Inferior parietal cortex (tissue), 1 donor: ENCODE results near the gene FGF3.

Experiments used
- DNase-seq: peaks from one replicate; pipeline ENCODE4 v3.0.0-alpha.2; 2016; ENCODE audit errors: extremely low spot score

Gene FGF3

DNA sequence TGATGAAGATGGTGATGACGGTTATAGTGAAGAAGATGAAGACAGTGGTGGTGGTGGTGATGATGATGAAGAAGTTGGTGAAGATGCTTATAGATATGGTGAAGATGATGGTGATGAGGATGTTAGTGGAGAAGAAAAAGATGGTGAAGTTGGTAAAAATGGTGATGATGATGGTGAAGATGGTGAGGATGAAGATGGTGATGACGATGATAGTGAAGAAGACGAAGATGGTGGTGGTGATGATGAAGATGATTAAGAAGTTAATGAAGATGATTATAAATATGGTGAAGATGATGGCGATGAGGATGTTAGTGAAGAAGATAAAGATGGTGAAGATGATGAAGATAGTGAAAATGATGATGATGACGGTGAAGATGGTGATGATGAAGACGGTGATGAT, 25.2 kb upstream of the FGF3 start:
- DNase-seq, result no peak

DNA sequence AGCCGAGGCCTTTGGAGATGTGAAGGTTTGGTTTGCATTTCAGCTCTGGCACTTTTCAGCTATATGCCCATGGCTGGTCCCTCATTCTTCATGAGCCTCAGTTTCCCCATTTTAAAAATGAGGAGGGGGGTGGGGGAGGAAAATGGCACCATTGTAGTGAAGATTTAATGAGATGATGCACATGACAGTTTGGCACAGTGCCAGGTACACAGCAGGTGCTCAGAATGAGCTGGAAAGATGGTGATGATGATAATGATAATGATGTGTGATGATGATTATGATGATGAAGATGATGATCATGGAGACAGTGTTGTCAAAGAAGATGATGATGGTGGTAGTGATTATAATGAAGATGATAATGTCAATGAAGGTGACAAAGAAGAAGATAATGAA, 24.3 kb upstream of the FGF3 start:
- no peak for DNase-seq

DNA sequence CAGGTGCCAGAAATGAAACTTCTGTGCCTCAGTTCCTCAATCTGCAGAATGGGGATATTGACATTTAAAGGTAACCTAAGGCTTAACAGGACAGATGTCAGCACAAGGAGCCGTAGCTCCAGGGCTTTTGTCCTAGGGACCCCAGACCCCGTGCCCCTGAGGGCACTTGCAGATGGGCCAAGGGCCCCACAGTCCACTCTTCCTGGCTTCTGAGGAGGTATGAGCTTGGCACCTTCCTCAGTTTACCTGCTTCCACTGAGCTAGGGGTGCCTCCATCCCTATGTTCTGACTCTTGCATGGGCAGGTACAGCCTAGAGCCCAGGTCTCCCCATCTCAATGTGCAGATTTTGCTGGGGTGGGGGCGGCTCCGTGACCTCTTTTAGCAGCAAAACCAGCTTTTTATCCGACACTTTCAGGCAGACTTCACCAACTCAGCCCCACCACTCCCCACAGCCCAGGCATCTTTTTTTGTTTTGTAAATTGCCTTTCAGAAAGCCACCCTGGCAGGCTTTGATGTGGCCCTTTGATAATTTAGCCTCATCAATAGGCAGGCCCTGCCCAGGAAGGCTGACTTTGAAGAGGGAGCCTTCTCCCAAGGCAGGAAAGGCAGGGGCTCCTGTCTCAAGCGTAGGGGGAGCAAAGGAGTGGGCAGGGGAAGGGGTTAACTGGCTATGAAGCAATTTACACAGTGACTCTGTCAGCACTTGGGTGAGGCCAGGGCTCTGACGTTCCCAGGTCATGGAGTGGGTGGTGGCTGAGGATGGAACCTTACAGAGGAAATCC, 23.7 kb upstream of the FGF3 start:
- DNase-seq, result no peak

DNA sequence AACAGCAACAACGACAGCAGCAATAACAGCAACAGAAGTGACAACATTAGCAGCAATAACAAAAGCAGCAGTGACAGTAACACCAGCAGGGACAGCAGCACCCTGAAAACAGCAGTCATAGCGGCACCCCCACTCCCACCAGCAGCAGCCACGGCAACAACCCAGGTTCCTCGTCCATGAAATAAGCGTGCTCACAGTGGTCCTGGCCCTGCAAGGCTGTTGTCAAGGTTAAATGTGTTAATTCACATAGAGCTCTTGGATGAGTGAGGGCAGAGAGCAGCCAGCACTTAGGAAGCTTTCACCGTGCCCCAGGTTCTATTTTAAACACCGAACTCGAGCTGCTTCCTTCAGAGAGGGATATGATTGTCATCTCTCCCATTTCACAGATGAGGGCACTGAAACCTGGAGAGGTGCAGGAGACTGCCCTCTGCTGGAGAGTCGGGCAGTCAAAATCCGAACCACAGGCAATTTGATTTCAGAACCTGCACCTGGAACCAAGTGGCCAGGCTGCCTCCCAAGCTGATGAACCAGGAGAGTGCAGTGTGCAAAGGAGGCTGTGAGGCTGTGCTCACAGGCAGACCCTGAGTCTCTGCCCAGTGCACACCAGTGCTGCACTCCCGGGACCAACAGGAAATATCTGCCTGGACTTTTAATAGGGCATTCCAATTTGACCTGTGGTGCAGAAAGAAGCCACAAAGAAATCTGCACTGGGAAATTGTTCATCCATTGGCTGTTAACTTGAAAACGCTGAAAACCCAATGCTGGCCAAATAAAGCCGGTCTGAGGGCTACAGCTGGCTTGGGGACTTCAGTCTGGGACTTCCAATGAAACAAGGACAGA, 22.9 kb upstream of the FGF3 start:
- DNase-seq, result no peak

DNA sequence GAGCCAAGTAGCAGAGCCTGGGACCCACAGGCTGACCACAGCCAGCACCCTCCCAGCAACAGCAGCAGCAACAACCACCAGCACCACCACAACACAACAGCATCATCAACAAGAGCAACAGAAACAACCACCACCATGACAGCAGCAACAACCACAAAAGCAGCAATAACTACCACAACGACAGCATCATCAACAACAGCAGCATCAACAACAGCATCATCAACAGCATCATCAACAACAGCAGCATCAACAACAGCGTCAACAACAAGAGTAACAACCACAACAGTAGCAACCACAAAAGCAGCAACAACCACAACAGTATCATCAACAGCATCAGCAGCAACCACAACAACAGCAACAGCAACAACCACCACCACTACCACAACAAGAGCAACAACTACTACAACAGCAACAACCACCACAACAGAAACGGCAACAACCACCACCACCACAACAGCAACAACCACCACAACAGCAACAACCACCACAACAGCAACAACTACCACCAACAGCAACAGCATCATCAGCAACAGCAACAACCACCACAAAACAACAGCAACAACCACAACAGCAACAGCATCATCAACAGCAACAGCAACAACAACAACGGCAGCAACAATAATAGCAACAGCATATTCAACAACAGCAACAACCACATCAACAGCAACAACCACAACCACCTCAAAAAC, 22.1 kb upstream of the FGF3 start:
- DNase-seq, result no peak

DNA sequence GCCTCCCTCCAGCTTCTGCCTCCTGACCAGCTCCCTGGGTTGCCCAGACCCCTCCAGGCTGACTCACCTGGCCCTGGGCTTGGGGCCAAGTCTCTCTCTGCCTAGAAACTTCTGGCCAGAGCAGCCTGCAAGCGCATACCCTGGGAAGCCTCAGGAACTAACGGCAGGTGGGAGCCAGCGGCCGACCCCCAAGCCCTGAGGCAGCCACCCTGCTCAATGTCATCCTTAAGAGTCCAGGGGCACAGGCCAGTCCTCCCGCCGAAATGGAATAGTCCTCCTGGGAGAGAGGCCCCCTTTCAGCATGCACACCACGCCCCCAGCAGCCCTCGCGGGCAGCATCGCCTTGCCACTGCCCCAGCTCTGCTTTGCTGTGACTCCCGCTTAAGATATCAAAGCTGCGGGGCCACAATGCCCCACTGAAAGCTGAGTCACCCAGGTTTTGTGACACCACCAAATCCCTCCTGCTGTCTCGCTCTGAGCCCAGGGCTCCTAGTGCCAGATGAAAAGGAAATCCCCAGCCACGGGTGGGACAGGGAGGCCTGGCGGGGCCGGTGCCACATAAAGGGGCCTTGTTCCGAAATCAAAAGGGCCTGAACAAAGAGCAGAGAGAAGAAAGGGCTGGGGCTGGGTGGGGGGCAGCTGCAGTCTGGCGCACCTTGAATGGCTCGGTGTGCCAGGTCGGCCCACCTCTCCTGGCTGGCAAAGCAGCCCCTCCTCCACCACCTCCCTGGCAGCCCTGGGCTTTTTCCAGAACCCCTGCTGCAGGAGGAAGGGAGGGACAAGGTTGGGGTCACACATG, 21.4 kb upstream of the FGF3 start:
- no peak for DNase-seq

DNA sequence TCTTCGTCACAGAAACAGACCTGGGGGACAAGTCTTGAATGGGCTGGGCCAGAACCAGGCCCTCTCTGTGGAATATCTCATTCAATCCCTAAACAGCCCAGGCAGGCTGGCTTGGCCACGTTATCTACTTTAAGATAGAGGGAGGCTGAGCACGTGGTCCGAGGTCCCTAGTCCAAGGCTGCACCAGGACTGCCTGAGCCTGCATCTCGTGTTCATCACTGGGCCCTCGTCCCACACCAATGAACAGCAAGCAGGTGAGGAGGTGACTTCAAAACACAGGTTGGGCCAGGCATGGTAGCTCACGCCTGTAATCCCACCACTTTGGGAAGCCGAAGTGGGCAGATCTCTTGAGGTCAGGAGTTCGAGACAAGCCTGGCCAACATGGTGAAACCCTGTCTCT, 20.3 kb upstream of the FGF3 start:
- DNase-seq, result no peak

DNA sequence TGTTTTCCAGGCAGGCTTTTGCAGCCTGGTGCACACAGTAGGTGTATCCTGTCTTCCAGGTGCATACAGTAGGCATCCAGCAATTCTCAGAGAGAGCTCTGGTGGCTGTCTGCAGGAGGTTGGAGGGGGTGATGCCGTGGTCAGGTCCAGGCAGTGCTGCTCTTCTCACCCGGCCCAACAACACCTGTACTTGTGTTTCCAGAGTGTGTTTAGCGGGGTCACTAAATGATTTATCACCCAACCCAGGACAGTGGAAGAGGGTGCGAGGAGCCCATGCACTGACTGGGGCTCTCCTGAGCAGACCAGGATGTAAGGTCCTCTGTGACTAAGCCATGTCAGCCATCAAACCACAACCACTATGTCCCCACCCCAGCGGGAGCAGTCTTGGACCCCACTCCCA, 18.6 kb upstream of the FGF3 start:
- no peak for DNase-seq

DNA sequence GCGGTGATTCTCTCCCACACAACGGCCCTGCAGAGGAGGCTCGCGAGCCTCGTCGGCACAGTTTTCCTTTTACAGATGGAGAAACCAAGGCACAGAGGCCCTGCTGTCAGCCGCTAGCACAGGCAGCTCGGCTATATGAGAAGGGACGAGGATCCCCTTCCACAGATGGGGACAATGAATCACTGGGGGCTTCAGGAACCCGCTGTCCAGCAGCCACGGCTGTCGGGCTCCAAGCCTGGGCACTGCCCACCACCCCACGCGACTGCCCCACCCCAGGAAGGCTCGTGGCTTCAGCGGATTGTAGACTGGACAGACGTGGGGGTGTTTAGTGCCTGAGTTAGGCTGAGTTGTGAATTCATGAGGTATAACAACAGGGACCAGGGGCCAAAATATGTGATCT, 17.2 kb upstream of the FGF3 start:
- DNase-seq, result no peak

DNA sequence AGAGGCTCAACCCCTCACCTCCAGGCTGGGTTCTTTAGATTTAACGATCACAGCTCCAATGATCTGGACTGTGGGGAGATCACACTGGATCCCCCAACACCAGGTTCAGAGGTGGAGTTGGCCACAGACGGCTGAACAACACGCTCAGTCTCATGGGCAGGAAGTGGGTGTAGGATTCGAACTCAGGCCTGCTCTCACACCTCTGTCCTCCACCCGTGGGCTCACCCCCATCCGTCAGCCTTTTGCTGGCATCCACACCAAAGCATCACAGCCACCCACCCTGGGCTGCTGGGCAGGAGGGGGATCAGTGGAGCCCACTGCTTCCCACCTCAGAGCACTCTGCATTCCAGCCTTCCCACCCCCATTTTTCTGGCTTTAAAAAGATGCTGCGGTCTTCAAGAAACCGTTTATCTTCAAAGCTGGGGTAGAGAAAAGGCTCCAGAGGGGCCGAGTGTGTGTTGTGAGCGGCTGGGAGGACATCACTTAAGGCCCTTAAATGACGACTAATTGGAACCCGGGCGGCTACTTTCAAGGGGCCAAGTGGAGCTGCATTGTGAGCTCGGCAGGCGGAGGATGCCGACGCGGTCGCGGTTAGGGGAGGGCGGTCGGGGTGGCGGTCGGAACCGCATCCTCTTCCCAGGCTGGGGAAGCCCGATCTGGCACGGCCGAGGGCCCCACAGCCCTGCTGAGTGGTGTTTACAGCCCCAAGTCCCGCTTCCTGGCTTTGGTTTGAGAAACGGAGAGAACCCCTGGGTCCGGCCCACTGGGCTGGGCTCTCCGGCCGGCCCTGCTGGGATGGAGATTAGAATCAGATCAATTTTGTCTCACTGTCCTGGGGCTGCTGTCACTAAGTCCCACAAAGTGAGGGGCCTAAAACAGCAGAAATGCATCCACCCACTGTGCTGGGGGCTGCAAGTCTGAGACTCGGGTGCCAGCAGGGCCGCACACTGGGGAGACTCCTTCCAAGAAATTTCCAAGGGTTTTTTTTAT, 15.9 kb upstream of the FGF3 start:
- no peak for DNase-seq

DNA sequence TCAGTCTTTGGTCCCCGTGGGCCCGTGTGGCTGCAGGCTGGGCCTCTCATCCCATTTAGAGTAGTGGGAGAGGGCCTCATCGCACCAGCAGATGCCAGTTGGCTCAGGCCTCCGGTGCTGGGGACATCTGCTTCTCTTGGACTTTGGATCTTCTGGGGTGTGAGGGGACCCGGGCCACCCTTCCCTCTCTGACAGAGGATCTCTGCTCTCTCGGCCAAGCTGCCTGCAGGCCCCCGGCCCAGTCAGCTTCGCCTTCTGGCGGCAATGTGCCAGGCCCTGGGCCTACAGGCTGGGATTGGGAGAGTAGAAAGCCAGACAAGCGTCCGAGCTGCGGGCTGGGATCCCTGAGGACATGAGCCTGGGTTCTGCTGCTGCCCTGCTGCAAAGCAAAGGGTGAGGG, 15.0 kb upstream of the FGF3 start:
- DNase-seq, result no peak

DNA sequence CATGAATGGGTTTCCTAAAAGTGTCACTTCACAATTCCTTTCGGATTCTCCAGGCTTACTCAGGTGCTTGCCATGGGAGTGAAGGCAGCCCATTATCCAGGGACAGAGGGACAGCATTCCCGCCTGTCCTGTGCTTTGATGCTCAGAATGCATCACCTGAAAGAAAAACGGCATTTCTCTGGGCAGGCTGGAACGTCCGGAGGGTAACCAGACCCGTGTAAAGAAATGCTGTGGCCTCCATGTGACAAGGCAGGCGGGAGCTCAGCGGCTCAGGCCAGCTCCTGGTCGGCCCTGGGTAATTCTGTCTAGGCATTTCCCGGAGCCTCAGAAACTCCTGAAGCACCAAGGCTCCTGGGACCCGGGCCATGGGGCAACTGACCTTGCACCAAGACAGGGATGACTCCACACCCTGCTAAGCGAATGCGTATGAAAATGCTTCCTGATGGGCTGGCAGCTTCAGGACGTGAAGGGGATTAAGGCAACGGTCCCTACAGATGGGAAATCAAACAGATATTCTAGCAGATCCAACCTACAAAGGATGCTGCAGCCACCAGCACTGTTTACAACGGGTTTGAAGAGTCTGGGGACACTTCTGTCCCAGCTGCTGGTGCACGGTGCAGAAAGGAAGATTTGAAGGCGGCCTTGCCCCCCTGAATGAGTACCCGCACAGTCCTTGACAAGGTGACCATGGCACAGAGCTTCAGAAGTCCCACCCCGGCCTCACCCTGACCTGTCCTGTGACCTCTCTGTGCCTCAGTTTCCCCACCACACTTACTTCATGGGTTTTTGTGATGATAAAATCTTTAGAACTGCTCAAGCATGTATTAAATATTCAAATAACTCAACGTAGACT, 13.6 kb upstream of the FGF3 start:
- no peak for DNase-seq

DNA sequence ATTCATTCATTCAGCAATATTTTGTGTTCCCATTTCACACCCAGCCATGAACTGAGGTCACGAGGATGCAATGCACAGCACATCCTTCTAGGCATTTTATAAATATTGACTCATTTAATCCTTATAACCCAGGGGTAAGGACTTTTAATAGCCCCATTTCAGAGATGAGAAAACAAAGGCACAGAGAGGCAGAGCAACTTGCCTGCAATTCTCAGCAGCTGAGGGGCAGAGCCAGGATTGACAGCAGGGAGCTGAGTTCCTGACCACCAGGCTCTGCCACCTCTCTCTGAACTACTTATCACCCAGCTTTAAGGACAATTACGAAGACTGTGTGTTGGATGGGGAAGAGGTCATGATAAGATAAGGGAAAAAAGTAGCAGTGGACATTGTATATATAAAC, 12.8 kb upstream of the FGF3 start:
- no peak for DNase-seq

DNA sequence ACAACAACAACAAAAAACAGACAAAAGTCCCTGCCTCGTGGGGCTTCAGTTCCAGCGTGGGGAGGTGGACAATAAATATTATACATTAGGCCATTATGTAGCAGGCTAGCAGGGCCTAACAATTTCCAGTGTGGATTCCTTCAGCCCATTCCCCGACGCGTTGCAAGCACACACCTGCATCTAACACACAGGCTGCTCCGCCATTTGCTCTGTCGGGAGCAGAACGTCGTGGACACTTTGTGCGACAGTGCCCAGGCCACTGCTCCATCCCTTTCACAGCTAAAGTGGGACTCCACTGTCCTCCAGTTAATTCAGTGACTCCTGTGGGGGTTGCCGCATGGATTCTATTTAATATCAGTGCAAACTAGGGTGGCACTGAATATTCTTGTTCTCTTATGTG, 10.9 kb upstream of the FGF3 start:
- DNase-seq, result no peak

DNA sequence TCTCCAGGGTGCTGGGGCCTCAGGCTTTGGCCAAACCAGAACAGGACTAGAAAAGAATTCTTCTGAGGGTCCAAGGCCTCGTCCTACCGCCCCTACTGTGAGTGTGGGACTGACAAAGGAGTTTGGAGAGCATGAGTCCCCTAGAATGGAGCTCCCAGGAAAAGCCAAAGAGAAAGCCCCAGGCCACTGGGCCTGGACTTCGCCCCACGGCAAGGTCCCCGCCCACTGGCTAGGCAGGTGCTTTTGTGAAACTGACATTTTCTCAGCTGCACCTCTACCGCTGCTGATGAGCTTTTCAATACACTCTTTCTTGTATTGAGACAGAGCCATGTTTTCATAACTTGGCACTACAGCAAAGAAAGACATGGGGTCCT, 9.7 kb upstream of the FGF3 start:
- no peak for DNase-seq

DNA sequence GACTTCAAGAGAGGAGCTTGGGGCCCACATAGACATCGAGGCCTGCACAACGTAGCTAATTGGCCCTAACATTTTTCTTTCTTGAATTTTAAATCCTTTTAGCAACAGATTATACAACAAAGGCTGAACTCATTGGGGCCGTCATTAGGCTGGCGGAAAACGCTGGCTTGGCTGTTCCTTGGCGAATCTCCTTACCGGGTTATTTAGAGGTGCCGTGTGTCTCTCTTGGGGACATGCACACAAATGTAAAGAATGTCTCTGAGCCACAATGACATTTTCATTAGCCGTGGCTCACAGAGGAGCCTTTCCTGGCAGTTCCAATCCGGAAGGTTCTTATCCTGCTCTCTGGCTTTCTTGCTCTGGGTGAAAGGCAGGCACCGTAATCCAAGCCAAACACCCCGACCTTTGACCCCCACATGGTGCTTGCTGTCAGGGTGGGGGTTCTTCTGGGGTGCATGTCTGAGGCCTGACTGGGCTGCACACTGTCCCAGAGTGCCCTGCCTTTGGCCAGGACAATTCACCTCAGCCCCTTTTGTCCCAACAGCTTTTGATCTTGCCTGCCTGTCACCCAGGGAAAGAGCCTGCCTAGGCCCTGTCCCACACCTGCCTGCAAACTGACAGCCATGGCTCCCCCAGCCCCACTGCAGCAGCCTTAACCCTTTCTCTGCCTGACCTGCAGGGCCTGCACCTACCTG, 9.2 kb upstream of the FGF3 start:
- DNase-seq, result no peak

DNA sequence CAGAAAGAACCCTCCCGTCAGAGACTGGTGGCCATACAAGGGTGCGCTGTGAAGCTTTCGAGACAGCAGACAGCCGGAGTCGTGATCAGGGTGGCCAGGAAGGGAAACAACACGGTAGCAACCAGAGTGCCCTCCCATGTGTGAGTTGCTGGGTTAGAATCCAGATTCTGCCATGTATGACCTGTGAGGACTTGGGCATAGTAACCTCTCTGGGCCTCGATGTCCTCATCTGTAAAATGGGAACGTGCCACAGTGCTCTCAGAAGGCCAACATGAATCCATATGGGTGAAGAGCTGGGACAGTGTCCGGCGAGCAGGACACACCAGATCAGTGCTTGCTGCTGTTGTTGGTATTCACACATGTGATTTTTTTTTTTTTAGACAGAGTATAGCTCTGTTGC, 7.6 kb upstream of the FGF3 start:
- DNase-seq, result no peak

DNA sequence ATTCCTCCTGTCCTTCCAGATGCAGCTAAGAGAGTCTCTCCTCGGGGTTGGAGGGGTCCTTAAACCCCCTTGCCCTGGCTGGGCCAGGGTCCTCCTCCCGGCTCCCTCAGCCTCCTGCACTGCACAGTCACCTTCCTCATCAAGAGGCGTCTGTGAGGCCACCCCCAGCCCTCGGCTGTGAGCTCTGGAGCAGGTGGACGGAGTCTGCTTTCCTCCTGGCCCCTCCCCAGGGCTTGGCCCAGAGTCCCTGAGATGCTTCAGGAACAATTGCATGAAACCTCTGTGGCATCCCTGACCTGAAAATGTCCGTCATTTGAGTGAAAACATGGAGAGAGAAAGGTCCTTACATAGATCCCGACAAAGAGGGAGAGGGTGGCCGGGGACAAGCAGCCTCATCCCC, 6.7 kb upstream of the FGF3 start:
- DNase-seq, result no peak
